Peyer's patch (tissue), 4 donors: ENCODE data around the gene RHOXF1.

ENCODE experiments used
- CTCF ChIP-seq, 6 experiments: fragments of 450-650 bp in 4 of 6; fragments of 200-600 bp in 2 of 6; sonication (generic) in 1 of 6; IDR thresholded peaks; one replicate each; pipeline ENCODE4 v1.5.1; 2017 to 2019; ENCODE audit warnings: antibody characterized with exemption in 6 of 6, mild to moderate bottlenecking in 3 of 6, moderate library complexity in 1 of 6
- POLR2A ChIP-seq, 2 donors: fragments of 450-650 bp; IDR thresholded peaks; one replicate each; pipeline ENCODE4 v1.5.1; 2017; ENCODE audit warnings: antibody characterized with exemption in 2 of 2, mild to moderate bottlenecking in 2 of 2, moderate library complexity in 2 of 2

- TF ChIP-seq CTCF (IDR thresholded peaks at IDR 0.05): no peak
- TF ChIP-seq POLR2A (IDR thresholded peaks at IDR 0.05): no peak
Observed at GRCh38 chrX:120087289-120088017, 28.3 kb downstream of the RHOXF1 start.
